Muscle layer of colon (tissue), 2 donors: ENCODE measurements around the gene PRMT2.
"Not testable (repeated sequence)": the region's sequence is repeated elsewhere in the genome, so short reads cannot be mapped to it uniquely, and the experiment has no call there.

Experiments
- H3K27ac ChIP-seq: one replicate; pipeline ENCODE4 v1.7.0; 2013; ENCODE audit warnings: low read depth, mild to moderate bottlenecking, low read length, moderate library complexity
- H3K27me3 ChIP-seq, 2 donors: one replicate each; pipeline ENCODE4 v1.7.0; 2013; ENCODE audit warnings: low read length in 2 of 2, mild to moderate bottlenecking in 2 of 2; ENCODE audit not compliant: insufficient read depth in 2 of 2, control insufficient read depth in 1 of 2
- H3K36me3 ChIP-seq: one replicate; pipeline ENCODE4 v1.7.0; 2013; ENCODE audit warnings: mild to moderate bottlenecking, low read length; ENCODE audit not compliant: insufficient read depth
- H3K4me1 ChIP-seq: one replicate; pipeline ENCODE4 v1.7.0; 2013; ENCODE audit warnings: mild to moderate bottlenecking, low read length; ENCODE audit not compliant: insufficient read depth
- H3K4me3 ChIP-seq, 2 donors: one replicate each; pipeline ENCODE4 v1.7.0; 2013; ENCODE audit warnings: low read length in 2 of 2, low read depth in 1 of 2, mild to moderate bottlenecking in 1 of 2, moderate library complexity in 1 of 2
- H3K9ac ChIP-seq: one replicate; pipeline ENCODE4 v1.7.0; 2013; ENCODE audit warnings: low read length
- H3K9me3 ChIP-seq: one replicate; pipeline ENCODE4 v1.7.0; 2013; ENCODE audit warnings: mild to moderate bottlenecking, low read length
- donor health status: abdominal sarcoma.
- donor health status: Adenocarcinoma of cecum.

PRMT2 gene

GRCh38 chr21:46662765-46663500, 27.5 kb downstream of the PRMT2 start:
- Histone ChIP-seq H3K9ac (no peak overlapping the region), H3K4me3 (no peak overlapping the region), H3K27me3 (peaks cover 0 to 10% of the 10 kb centered on the region in 2 donors), H3K27ac (no peak overlapping the region), H3K9me3 (no peaks in the 10 kb centered on the region), H3K36me3 (peaks cover 26% of the 10 kb centered on the region), H3K4me1 (peaks cover 7% of the 10 kb centered on the region)

GRCh38 chr21:46663754-46664153, 28.3 kb downstream of the PRMT2 start:
- H3K9ac ChIP-seq: no peak overlapping the region
- peaks cover 18% of the 10 kb centered on the region for H3K36me3 ChIP-seq
- no peak overlapping the region for H3K4me3 ChIP-seq
- H3K27ac ChIP-seq: no peak overlapping the region
- H3K27me3 ChIP-seq: peaks cover 0 to 11% of the 10 kb centered on the region in 2 donors
- peaks cover 9% of the 10 kb centered on the region for H3K4me1 ChIP-seq
- no peaks in the 10 kb centered on the region for H3K9me3 ChIP-seq

GRCh38 chr21:46664316-46664995, 29.0 kb downstream of the PRMT2 start:
- Histone ChIP-seq H3K9me3 (no peaks in the 10 kb centered on the region), H3K9ac (no peak overlapping the region), H3K4me1 (peaks cover 9% of the 10 kb centered on the region), H3K27me3 (peaks cover 0 to 11% of the 10 kb centered on the region in 2 donors), H3K4me3 (no peak overlapping the region), H3K27ac (no peak overlapping the region), H3K36me3 (peaks cover 12% of the 10 kb centered on the region)

- Histone ChIP-seq H3K27ac (no peak overlapping the region), H3K4me3 (no peak overlapping the region), H3K4me1 (peaks cover 9% of the 10 kb centered on the region), H3K9me3 (no peaks in the 10 kb centered on the region), H3K9ac (no peak overlapping the region), H3K36me3 (peaks cover 12% of the 10 kb centered on the region), H3K27me3 (peaks cover 0 to 11% of the 10 kb centered on the region in 2 donors)
These were observed 30.1 kb downstream of the PRMT2 start for GRCh38 chr21:46665566-46665965.

- Histone ChIP-seq H3K36me3 (peaks cover 12% of the 10 kb centered on the region), H3K9ac (no peak overlapping the region), H3K27ac (no peak overlapping the region), H3K9me3 (no peaks in the 10 kb centered on the region), H3K4me1 (peaks cover 9% of the 10 kb centered on the region), H3K4me3 (peak overlapping the region in 1 of 2 donors; percentile 8), H3K27me3 (peaks cover 0 to 11% of the 10 kb centered on the region in 2 donors)
These were observed 31.7 kb downstream of the PRMT2 start for GRCh38 chr21:46666941-46667740.

GRCh38 chr21:46667741-46668380, 32.4 kb downstream of the PRMT2 start:
- H3K4me1 ChIP-seq: peaks cover 6% of the 10 kb centered on the region
- peak overlapping the region; percentile 14 to 38 for H3K4me3 ChIP-seq
- peaks cover 12% of the 10 kb centered on the region for H3K36me3 ChIP-seq
- no peak overlapping the region for H3K9ac ChIP-seq
- H3K27ac ChIP-seq: no peak overlapping the region
- H3K9me3 ChIP-seq: no peaks in the 10 kb centered on the region
- H3K27me3 ChIP-seq: peaks cover 0 to 11% of the 10 kb centered on the region in 2 donors

- Histone ChIP-seq H3K36me3 (peaks cover 12% of the 10 kb centered on the region), H3K4me3 (peak overlapping the region in 1 of 2 donors; percentile 38), H3K27ac (no peak overlapping the region)
These were observed 32.9 kb downstream of the PRMT2 start for GRCh38 chr21:46668381-46668780.

GRCh38 chr21:46668904-46669303, 33.4 kb downstream of the PRMT2 start:
- not testable (repeated sequence) for H3K9me3 ChIP-seq, H3K27ac ChIP-seq, H3K4me3 ChIP-seq, H3K9ac ChIP-seq, H3K4me1 ChIP-seq
- Histone ChIP-seq H3K27me3 (peaks cover 0 to 11% of the 10 kb centered on the region in 2 donors), H3K36me3 (peaks cover 12% of the 10 kb centered on the region)

More at GRCh38 chr21:46668381-46668780, 32.9 kb downstream of the PRMT2 start:
- no peak overlapping the region for H3K9ac ChIP-seq
- H3K9me3 ChIP-seq: no peaks in the 10 kb centered on the region
- H3K27me3 ChIP-seq: peaks cover 0 to 11% of the 10 kb centered on the region in 2 donors
- peaks cover 6% of the 10 kb centered on the region for H3K4me1 ChIP-seq

- Histone ChIP-seq H3K27me3 (no peaks in the 10 kb centered on the region), H3K36me3 (no peaks in the 10 kb centered on the region), H3K4me3 (no peak overlapping the region), H3K9me3 (no peaks in the 10 kb centered on the region), H3K9ac (no peak overlapping the region), H3K27ac (no peak overlapping the region), H3K4me1 (no peaks in the 10 kb centered on the region)
These were observed 39.0 kb downstream of the PRMT2 start for GRCh38 chr21:46674430-46675007.

GRCh38 chr21:46675595-46676280, 40.3 kb downstream of the PRMT2 start:
- Histone ChIP-seq H3K9me3 (no peaks in the 10 kb centered on the region), H3K27me3 (no peaks in the 10 kb centered on the region), H3K4me3 (no peak overlapping the region), H3K27ac (no peak overlapping the region), H3K4me1 (no peaks in the 10 kb centered on the region), H3K36me3 (no peaks in the 10 kb centered on the region), H3K9ac (no peak overlapping the region)
